HepG2 (cell line): Measurements from ENCODE around the gene DENND5B. TPM values are rescaled to one million over a fixed set of nuclear protein-coding genes. Genes with fewer than 3 reads are reported as not detected.

ENCODE experiments used
- BCL3 ChIP-seq: sonication (generic); formaldehyde crosslinking; IDR thresholded peaks from 2 replicates; pipeline ENCODE4 v1.5.1; 2020; ENCODE audit warnings: mild to moderate bottlenecking, missing genetic modification reagents, moderate library complexity
- BCLAF1 ChIP-seq: fragments of 450-650 bp; IDR thresholded peaks from 2 replicates; pipeline ENCODE4 v1.6.1; 2017; ENCODE audit warnings: mild to moderate bottlenecking
- BHLHE40 ChIP-seq: IDR thresholded peaks from 2 replicates; pipeline ENCODE4 v1.6.1; 2011; ENCODE audit warnings: low read length, improper control_type of control experiment
- HES4 ChIP-seq: sonication (generic); formaldehyde crosslinking; IDR thresholded peaks from 2 replicates; pipeline ENCODE4 v1.9.0; 2021; ENCODE audit warnings: mild to moderate bottlenecking, missing genetic modification reagents, borderline replicate concordance
- KDM5B ChIP-seq: sonication (generic); formaldehyde crosslinking; IDR thresholded peaks from 2 replicates; pipeline ENCODE4 v1.4.0; 2020; ENCODE audit warnings: missing genetic modification reagents, mild to moderate bottlenecking, borderline replicate concordance
- MATR3 ChIP-seq: sonication (generic); formaldehyde crosslinking; IDR thresholded peaks from 2 replicates; pipeline ENCODE4 v1.4.0; 2020; ENCODE audit warnings: missing genetic modification reagents
- NCOA2 ChIP-seq: sonication (generic); formaldehyde crosslinking; IDR thresholded peaks from 2 replicates; pipeline ENCODE4 v1.8.0; 2022; ENCODE audit warnings: inconsistent platforms
- NR2F2 ChIP-seq: IDR thresholded peaks from 2 replicates; pipeline ENCODE4 v1.6.1; 2012; ENCODE audit warnings: low read depth, inconsistent platforms, borderline replicate concordance
- RELA ChIP-seq: sonication (generic); formaldehyde crosslinking; IDR thresholded peaks from 2 replicates; pipeline ENCODE4 v1.4.0; 2020; ENCODE audit warnings: missing genetic modification reagents
- TCF7L2 ChIP-seq: IDR thresholded peaks from 2 replicates; pipeline ENCODE4 v1.6.1; 2011; ENCODE audit warnings: mild to moderate bottlenecking, low read depth, low read length, moderate library complexity
- ZNF232 ChIP-seq: sonication (generic); formaldehyde crosslinking; IDR thresholded peaks from 2 replicates; pipeline ENCODE4 v1.4.0; 2020; ENCODE audit warnings: missing genetic modification reagents, borderline replicate concordance
- ZNF446 ChIP-seq: sonication (generic); formaldehyde crosslinking; IDR thresholded peaks from 2 replicates; pipeline ENCODE4 v1.5.0; 2020; ENCODE audit warnings: mild to moderate bottlenecking, missing genetic modification reagents
- ZNF557 ChIP-seq: sonication (generic); formaldehyde crosslinking; IDR thresholded peaks from 2 replicates; pipeline ENCODE4 v1.4.0; 2020; ENCODE audit warnings: missing genetic modification reagents
- ZNF652 ChIP-seq: IDR thresholded peaks from 2 replicates; pipeline ENCODE4 v1.6.1; 2016; ENCODE audit warnings: low read depth, borderline replicate concordance
- ZNF713 ChIP-seq: sonication (generic); formaldehyde crosslinking; IDR thresholded peaks from 2 replicates; pipeline ENCODE4 v1.4.0; 2020; ENCODE audit warnings: mild to moderate bottlenecking, missing genetic modification reagents
- ZNF790 ChIP-seq: sonication (generic); formaldehyde crosslinking; IDR thresholded peaks from 2 replicates; pipeline ENCODE4 v1.8.0; 2022; ENCODE audit warnings: missing genetic modification reagents, mild to moderate bottlenecking, borderline replicate concordance
- ZSCAN9 ChIP-seq: IDR thresholded peaks from 2 replicates; pipeline ENCODE4 v1.6.1; 2016; ENCODE audit warnings: borderline replicate concordance
- ZZZ3 ChIP-seq: sonication (generic); formaldehyde crosslinking; IDR thresholded peaks from 2 replicates; pipeline ENCODE4 v1.4.0; 2020; ENCODE audit warnings: missing genetic modification reagents, mild to moderate bottlenecking, borderline replicate concordance
- polyA plus RNA-seq, 8 experiments: library from polyadenylated mRNA; depleted of rRNA in 3 of 8; stranded (reverse) in 7 of 8; unstranded in 1 of 8; fragments of >200 nt; fragmentation: Illumina TruSeq in 4 of 8; extraction: Trizol in 4 of 8; gene quantifications; 2 replicates each; pipeline versions ENCODE4 v1.2.1 to v1.2.3, GENCODE V29; 2011 to 2016; ENCODE audit warnings: low read depth in 4 of 8, missing spikeins in 1 of 8, mixed read lengths in 1 of 8; ENCODE audit not compliant: insufficient read depth in 1 of 8
- total RNA-seq, 5 experiments: library from RNA; depleted of rRNA; stranded (reverse); fragments of >200 nt; fragmentation: Illumina TruSeq; extraction: Trizol; gene quantifications; 2 replicates each; pipeline ENCODE4 v1.2.3, GENCODE V29; 2016; ENCODE audit warnings: low read depth in 1 of 5
- TF ChIP-seq, protein P1 (sequence below): sonication (generic); formaldehyde crosslinking; IDR thresholded peaks from 2 replicates; pipeline ENCODE4 v1.5.1; 2020; ENCODE audit warnings: mild to moderate bottlenecking, missing genetic modification reagents, borderline replicate concordance
- TF ChIP-seq, protein P2 (sequence below): sonication (generic); formaldehyde crosslinking; IDR thresholded peaks from 2 replicates; pipeline ENCODE4 v1.5.0; 2020; ENCODE audit warnings: mild to moderate bottlenecking, missing genetic modification reagents
- TF ChIP-seq, protein P3 (sequence below): IDR thresholded peaks from 2 replicates; pipeline ENCODE4 v1.6.1; 2016; ENCODE audit warnings: low read depth, control low read depth

DENND5B gene
- total and polyA plus RNA-seq, 2 of the 13 experiments (the other 11 are each of a cell fraction or from before 2014, with no cell fraction given) = 14.7 to 18.7 TPM

GRCh38 chr12:31589904-31590641, 863 bp downstream of the DENND5B start (continued):
- TF ChIP-seq, protein P1, sequence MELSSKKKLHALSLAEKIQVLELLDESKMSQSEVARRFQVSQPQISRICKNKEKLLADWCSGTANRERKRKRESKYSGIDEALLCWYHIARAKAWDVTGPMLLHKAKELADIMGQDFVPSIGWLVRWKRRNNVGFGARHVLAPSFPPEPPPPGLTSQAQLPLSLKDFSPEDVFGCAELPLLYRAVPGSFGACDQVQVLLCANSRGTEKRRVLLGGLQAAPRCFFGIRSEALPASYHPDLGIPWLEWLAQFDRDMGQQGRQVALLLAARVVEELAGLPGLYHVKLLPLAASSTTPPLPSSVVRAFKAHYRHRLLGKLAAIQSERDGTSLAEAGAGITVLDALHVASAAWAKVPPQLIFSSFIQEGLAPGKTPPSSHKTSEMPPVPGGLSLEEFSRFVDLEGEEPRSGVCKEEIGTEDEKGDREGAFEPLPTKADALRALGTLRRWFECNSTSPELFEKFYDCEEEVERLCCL (CRISPR knock-in tag) = no peak
- TF ChIP-seq MATR3 (no peak), BCLAF1 (no peak), ZNF713 (CRISPR knock-in tag) (0 out of 2 replicates have a peak, but pooled peaks have one; percentile 65), BCL3 (peak; percentile 79), ZNF557 (no peak), RELA (CRISPR knock-in tag) (no peak), ZSCAN9 (peak; percentile 44; the same call in 1 of the 2 replicates), BHLHE40 (peak; percentile 91), ZNF232 (CRISPR knock-in tag) (no peak; the same call in 1 of the 2 replicates), ZNF652 (CRISPR knock-in tag) (no peak; the same call in 1 of the 2 replicates), ZZZ3 (CRISPR knock-in tag) (no peak; the same call in 1 of the 2 replicates), KDM5B (CRISPR knock-in tag) (peak; percentile 73), HES4 (0 out of 2 replicates have a peak, but pooled peaks have one; percentile 51), NCOA2 (CRISPR knock-in tag) (peak; percentile 62), ZNF446 (no peak), NR2F2 (peak; percentile 51; the same call in 1 of the 2 replicates), TCF7L2 (no peak), ZNF790 (CRISPR knock-in tag) (peak; percentile 38; the same call in 1 of the 2 replicates)
- TF ChIP-seq, protein P2, sequence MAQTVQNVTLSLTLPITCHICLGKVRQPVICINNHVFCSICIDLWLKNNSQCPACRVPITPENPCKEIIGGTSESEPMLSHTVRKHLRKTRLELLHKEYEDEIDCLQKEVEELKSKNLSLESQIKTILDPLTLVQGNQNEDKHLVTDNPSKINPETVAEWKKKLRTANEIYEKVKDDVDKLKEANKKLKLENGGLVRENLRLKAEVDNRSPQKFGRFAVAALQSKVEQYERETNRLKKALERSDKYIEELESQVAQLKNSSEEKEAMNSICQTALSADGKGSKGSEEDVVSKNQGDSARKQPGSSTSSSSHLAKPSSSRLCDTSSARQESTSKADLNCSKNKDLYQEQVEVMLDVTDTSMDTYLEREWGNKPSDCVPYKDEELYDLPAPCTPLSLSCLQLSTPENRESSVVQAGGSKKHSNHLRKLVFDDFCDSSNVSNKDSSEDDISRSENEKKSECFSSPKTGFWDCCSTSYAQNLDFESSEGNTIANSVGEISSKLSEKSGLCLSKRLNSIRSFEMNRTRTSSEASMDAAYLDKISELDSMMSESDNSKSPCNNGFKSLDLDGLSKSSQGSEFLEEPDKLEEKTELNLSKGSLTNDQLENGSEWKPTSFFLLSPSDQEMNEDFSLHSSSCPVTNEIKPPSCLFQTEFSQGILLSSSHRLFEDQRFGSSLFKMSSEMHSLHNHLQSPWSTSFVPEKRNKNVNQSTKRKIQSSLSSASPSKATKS (CRISPR knock-in tag) = no peak
- TF ChIP-seq, protein P3, sequence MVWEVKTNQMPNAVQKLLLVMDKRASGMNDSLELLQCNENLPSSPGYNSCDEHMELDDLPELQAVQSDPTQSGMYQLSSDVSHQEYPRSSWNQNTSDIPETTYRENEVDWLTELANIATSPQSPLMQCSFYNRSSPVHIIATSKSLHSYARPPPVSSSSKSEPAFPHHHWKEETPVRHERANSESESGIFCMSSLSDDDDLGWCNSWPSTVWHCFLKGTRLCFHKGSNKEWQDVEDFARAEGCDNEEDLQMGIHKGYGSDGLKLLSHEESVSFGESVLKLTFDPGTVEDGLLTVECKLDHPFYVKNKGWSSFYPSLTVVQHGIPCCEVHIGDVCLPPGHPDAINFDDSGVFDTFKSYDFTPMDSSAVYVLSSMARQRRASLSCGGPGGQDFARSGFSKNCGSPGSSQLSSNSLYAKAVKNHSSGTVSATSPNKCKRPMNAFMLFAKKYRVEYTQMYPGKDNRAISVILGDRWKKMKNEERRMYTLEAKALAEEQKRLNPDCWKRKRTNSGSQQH (CRISPR knock-in tag) = peak; percentile 75
